Endothelial cell of umbilical vein (primary cell): ENCODE measurements around the gene TTLL9. TPM values are rescaled to one million over a fixed set of nuclear protein-coding genes. Genes with fewer than 3 reads are reported as not detected.

Experiments
- BruUV-seq: library from RNA; stranded (reverse); fragments of 400-500 nt; replicated peaks from 2 replicates; lab custom pipeline; 2021; lab: Mats Ljungman, UMichigan
- CTCF ChIA-PET: fragments of 300-600, 350-600 bp; sonication (Branson Sonifier 250); formaldehyde crosslinking; loops from one replicate; lab custom pipeline; 2021; ENCODE audit warnings: antibody characterized with exemption, inconsistent platforms; lab: Charles Lee
- POLR2A ChIA-PET: fragments of 300-600, 350-600 bp; sonication (Branson Sonifier 250); formaldehyde crosslinking; loops from one replicate; lab custom pipeline; 2021; ENCODE audit warnings: antibody characterized with exemption, inconsistent platforms; lab: Charles Lee
- DNase-seq: peaks from one replicate; pipeline ENCODE4 v3.0.0-alpha.2; 2011; ENCODE audit warnings: low read depth, low spot score
- FAIRE-seq: peaks from 2 replicates; lab custom pipeline; 2011; peaks lifted over from hg19 to GRCh38; lab: Jason Lieb, UNC
- H2AFZ ChIP-seq: 2 replicates; pipeline ENCODE4 v1.6.0; 2012; ENCODE audit warnings: low read depth, low read length, control low read depth, inconsistent platforms
- H3K27ac ChIP-seq: 2 replicates; pipeline ENCODE4 v1.5.1; 2011; ENCODE audit warnings: low read depth, mild to moderate bottlenecking, control low read depth, low read length, moderate library complexity; ENCODE audit not compliant: insufficient read depth
- H3K27me3 ChIP-seq, 2 experiments: 2 replicates each; pipeline versions ENCODE4 v1.6.0 to v1.6.1; 2011; ENCODE audit warnings: low read length in 2 of 2, mixed read lengths in 1 of 2; ENCODE audit not compliant: control insufficient read depth in 2 of 2, insufficient read depth in 2 of 2
- H3K36me3 ChIP-seq, 2 experiments: 2 replicates in 1 of 2; 3 replicates in 1 of 2; pipeline ENCODE4 v1.5.1; 2011; ENCODE audit warnings: low read length in 2 of 2, mild to moderate bottlenecking in 1 of 2, moderate library complexity in 1 of 2; ENCODE audit not compliant: control insufficient read depth in 2 of 2, insufficient read depth in 2 of 2; ENCODE audit errors: extremely low read depth in 1 of 2
- H3K4me1 ChIP-seq: 3 replicates; pipeline ENCODE4 v1.5.1; 2011; ENCODE audit warnings: mild to moderate bottlenecking, low read length; ENCODE audit not compliant: control insufficient read depth, insufficient read depth; ENCODE audit errors: extremely low read depth
- H3K4me2 ChIP-seq: 2 replicates; pipeline ENCODE4 v1.6.1; 2011; ENCODE audit warnings: low read length, control low read depth, mixed read lengths; ENCODE audit not compliant: insufficient read depth
- H3K4me3 ChIP-seq, 3 experiments: fragments of 200-600 bp in 1 of 3; sonication (generic), shearing (Covaris generic) in 1 of 3; replicated peaks in 1 of 3; 2 replicates each; pipeline ENCODE4 v1.5.1; 2011 to 2016; ENCODE audit warnings: control low read depth in 3 of 3, low read length in 3 of 3, mild to moderate bottlenecking in 2 of 3, inconsistent platforms in 1 of 3, low read depth in 1 of 3, moderate library complexity in 1 of 3; ENCODE audit not compliant: insufficient read depth in 1 of 3
- H3K79me2 ChIP-seq: 2 replicates; pipeline ENCODE4 v1.6.0; 2012; ENCODE audit warnings: low read length, inconsistent platforms; ENCODE audit not compliant: control insufficient read depth, insufficient read depth
- H3K9ac ChIP-seq: replicated peaks from 2 replicates; pipeline ENCODE3; 2011; ENCODE audit warnings: low read length, control low read depth; ENCODE audit not compliant: insufficient read depth; ENCODE audit errors: extremely low read depth
- H3K9me1 ChIP-seq: replicated peaks from 3 replicates; pipeline ENCODE4 v1.6.0; 2011; ENCODE audit warnings: mild to moderate bottlenecking, low read length; ENCODE audit not compliant: control insufficient read depth, insufficient read depth; ENCODE audit errors: extremely low read depth
- H3K9me3 ChIP-seq: replicated peaks from 2 replicates; pipeline ENCODE4 v1.5.1; 2012; ENCODE audit warnings: low read length, inconsistent platforms; ENCODE audit not compliant: control insufficient read depth, insufficient read depth
- H4K20me1 ChIP-seq: replicated peaks from 2 replicates; pipeline ENCODE3; 2011; ENCODE audit warnings: mild to moderate bottlenecking, low read length; ENCODE audit not compliant: control insufficient read depth, insufficient read depth; ENCODE audit errors: extremely low read depth
- EZH2 ChIP-seq: IDR thresholded peaks from 2 replicates; pipeline ENCODE4 v1.6.1; 2012; ENCODE audit warnings: borderline replicate concordance, low read depth, mild to moderate bottlenecking, moderate library complexity, low read length, inconsistent platforms; ENCODE audit not compliant: severe bottlenecking
- FOS ChIP-seq: IDR thresholded peaks from 2 replicates; pipeline ENCODE4 v1.6.1; 2011; ENCODE audit warnings: mild to moderate bottlenecking, low read length, moderate library complexity, borderline replicate concordance; ENCODE audit not compliant: insufficient read depth
- GATA2 ChIP-seq: IDR thresholded peaks from 2 replicates; pipeline ENCODE4 v1.7.0; 2011; ENCODE audit warnings: low read depth, mild to moderate bottlenecking, moderate library complexity, mixed read lengths, low read length; ENCODE audit not compliant: insufficient read length, insufficient read depth
- JUN ChIP-seq: IDR thresholded peaks from 2 replicates; pipeline ENCODE4 v1.6.1; 2011; ENCODE audit warnings: borderline replicate concordance, low read depth; ENCODE audit not compliant: insufficient read length, insufficient read depth
- MYC ChIP-seq: IDR thresholded peaks from one replicate; pipeline ENCODE4 v1.6.1; 2011; ENCODE audit warnings: mild to moderate bottlenecking, low read depth, low read length
- POLR2A ChIP-seq: IDR thresholded peaks from 2 replicates; pipeline ENCODE4 v1.6.1; 2012; ENCODE audit warnings: low read depth, mild to moderate bottlenecking, control low read depth, low read length
- POLR2AphosphoS5 ChIP-seq: IDR thresholded peaks from 2 replicates; pipeline ENCODE4 v1.6.1; 2012; ENCODE audit warnings: low read depth, mild to moderate bottlenecking, control low read depth, low read length, moderate library complexity; ENCODE audit not compliant: insufficient read depth
- dilution Hi-C: fragments of 300-500 bp; cut with MboI; formaldehyde crosslinking; loops from one replicate; pipeline ENCODE4 v1.15.0; 2019; ENCODE audit warnings: low sequenced_read_pairs; ENCODE audit not compliant: extremely low pct_ligation_motif_present
- intact Hi-C: fragments of 100-400 bp; cut with micrococcal nuclease; formaldehyde crosslinking; loops from one replicate; pipeline ENCODE4 v1.10.0; 2022
- polyA plus RNA-seq, 4 experiments: library from polyadenylated mRNA; depleted of rRNA in 3 of 4; stranded (reverse) in 3 of 4; unstranded in 1 of 4; fragments of >200 nt; gene quantifications; 2 replicates each; pipeline versions ENCODE4 v1.2.1 to v1.2.3, GENCODE V29; 2011 to 2012; ENCODE audit warnings: missing spikeins in 1 of 4
- small RNA-seq: library from RNA; depleted of rRNA; stranded (forward); fragments of <200 nt; gene quantifications from one replicate; pipeline ENCODE3, GENCODE V24; 2012; ENCODE audit warnings: low replicate concordance, low read depth; ENCODE audit not compliant: insufficient read depth, insufficient read length
- total RNA-seq: library from RNA; stranded (reverse); gene quantifications from 2 replicates; pipeline ENCODE4 v1.2.3, GENCODE V29; 2021
- TF ChIP-seq, protein P1 (sequence below): IDR thresholded peaks from 2 replicates; pipeline ENCODE4 v1.6.1; 2011; ENCODE audit not compliant: insufficient read depth, insufficient read length
- TF ChIP-seq, protein P2 (sequence below), 2 donors: IDR thresholded peaks; 1 replicate in 1 of 2; 2 replicates in 1 of 2; pipeline ENCODE4 v1.5.1; 2011; ENCODE audit warnings: low read length in 2 of 2, mild to moderate bottlenecking in 2 of 2, moderate library complexity in 2 of 2, control low read depth in 1 of 2, inconsistent platforms in 1 of 2, low read depth in 1 of 2; ENCODE audit not compliant: insufficient read depth in 1 of 2; ENCODE audit errors: extremely low read depth in 1 of 2

TTLL9 gene
- total and polyA plus RNA-seq, 2 donors (not counting 3 experiments of a cell fraction or from before 2014, with no cell fraction given): 0.03 TPM; not detected in 1

- DNase-seq (no peak), FAIRE-seq (no peak)
- Histone ChIP-seq H3K27ac (no peak overlapping the region), H3K4me1 (peaks cover 5% of the 10 kb centered on the region), H3K4me2 (no peak overlapping the region), H3K27me3 (peaks cover 23 to 31% of the 10 kb centered on the region in 2 experiments), H3K9me1 (no peaks in the 10 kb centered on the region), H3K9me3 (no peaks in the 10 kb centered on the region), H4K20me1 (no peaks in the 10 kb centered on the region), H3K4me3 (no peak overlapping the region), H3K79me2 (no peaks in the 10 kb centered on the region), H3K36me3 (no peaks in the 10 kb centered on the region), H3K9ac (no peak overlapping the region), H2AFZ (no peak overlapping the region)
- intact Hi-C loops: no loop called here
- no TSS peak for BruUV-seq
- CTCF ChIA-PET: no interaction called here
- POLR2A ChIA-PET: no interaction called here
- TF ChIP-seq, protein P1, sequence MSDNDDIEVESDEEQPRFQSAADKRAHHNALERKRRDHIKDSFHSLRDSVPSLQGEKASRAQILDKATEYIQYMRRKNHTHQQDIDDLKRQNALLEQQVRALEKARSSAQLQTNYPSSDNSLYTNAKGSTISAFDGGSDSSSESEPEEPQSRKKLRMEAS: no peak
- TF ChIP-seq JUN: no peak
- TF ChIP-seq MYC: no peak
- no peak for TF ChIP-seq POLR2A
- TF ChIP-seq, protein P2, sequence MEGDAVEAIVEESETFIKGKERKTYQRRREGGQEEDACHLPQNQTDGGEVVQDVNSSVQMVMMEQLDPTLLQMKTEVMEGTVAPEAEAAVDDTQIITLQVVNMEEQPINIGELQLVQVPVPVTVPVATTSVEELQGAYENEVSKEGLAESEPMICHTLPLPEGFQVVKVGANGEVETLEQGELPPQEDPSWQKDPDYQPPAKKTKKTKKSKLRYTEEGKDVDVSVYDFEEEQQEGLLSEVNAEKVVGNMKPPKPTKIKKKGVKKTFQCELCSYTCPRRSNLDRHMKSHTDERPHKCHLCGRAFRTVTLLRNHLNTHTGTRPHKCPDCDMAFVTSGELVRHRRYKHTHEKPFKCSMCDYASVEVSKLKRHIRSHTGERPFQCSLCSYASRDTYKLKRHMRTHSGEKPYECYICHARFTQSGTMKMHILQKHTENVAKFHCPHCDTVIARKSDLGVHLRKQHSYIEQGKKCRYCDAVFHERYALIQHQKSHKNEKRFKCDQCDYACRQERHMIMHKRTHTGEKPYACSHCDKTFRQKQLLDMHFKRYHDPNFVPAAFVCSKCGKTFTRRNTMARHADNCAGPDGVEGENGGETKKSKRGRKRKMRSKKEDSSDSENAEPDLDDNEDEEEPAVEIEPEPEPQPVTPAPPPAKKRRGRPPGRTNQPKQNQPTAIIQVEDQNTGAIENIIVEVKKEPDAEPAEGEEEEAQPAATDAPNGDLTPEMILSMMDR (IDR thresholded peaks at IDR 0.05; ENCODE audit: extremely low read depth in 1 of 2, insufficient read depth in 1 of 2, low read depth in 1 of 2, low read length in 2 of 2): no peak
- TF ChIP-seq EZH2: no peak
- no peak for TF ChIP-seq POLR2AphosphoS5
- TF ChIP-seq FOS: no peak
- no peak for TF ChIP-seq GATA2
- dilution Hi-C loops: no loop called here
Observed at GRCh38 chr20:31992086-31992485, 121.7 kb downstream of the TTLL9 start.

Small RNA genes within 50 kb of the gene (small RNA-seq; reads per million reads assigned to genes)
- gene RNU1-94P: 15.3 reads per million, percentile 73 among the genes with 10 or more reads in this experiment

Other genes starting within 250 kb of the TTLL9 start
- gene COX4I2, start 232.7 kb upstream of the TTLL9 start, total RNA-seq: not detected in 2 replicates
- not detected in 2 replicates for gene COX4I2, start 232.7 kb upstream of the TTLL9 start, polyA plus RNA-seq
- gene BCL2L1, start 147.8 kb upstream of the TTLL9 start, total RNA-seq: 101 and 105 TPM in 2 replicates
- 78.0 and 81.3 TPM in 2 replicates for gene BCL2L1, start 147.8 kb upstream of the TTLL9 start, polyA plus RNA-seq
- gene TPX2, start 131.3 kb upstream of the TTLL9 start, total RNA-seq: 112 and 114 TPM in 2 replicates
- 18.1 and 24.8 TPM in 2 replicates for gene TPX2, start 131.3 kb upstream of the TTLL9 start, polyA plus RNA-seq
- 2.7 and 3.2 TPM in 2 replicates for gene MYLK2, start 51.3 kb upstream of the TTLL9 start, total RNA-seq
- 2.6 and 3.7 TPM in 2 replicates for gene MYLK2, start 51.3 kb upstream of the TTLL9 start, polyA plus RNA-seq
- gene FOXS1, start 25.0 kb upstream of the TTLL9 start, total RNA-seq: not detected in 2 replicates
- gene FOXS1, start 25.0 kb upstream of the TTLL9 start, polyA plus RNA-seq: 0.81 and 0.84 TPM in 2 replicates
- gene DUSP15, start 107 bp upstream of the TTLL9 start, total RNA-seq: 0.62 TPM in 1 of 2 replicates, not detected in the other
- 0.33 and 0.75 TPM in 2 replicates for gene DUSP15, start 107 bp upstream of the TTLL9 start, polyA plus RNA-seq
- 12.6 and 14.6 TPM in 2 replicates for gene PDRG1, start 81.4 kb downstream of the TTLL9 start, total RNA-seq
- gene PDRG1, start 81.4 kb downstream of the TTLL9 start, polyA plus RNA-seq: 13.1 and 17.0 TPM in 2 replicates
- 0.04 TPM in 1 of 2 replicates, not detected in the other for gene XKR7, start 97.5 kb downstream of the TTLL9 start, total RNA-seq
- not detected in 2 replicates for gene XKR7, start 97.5 kb downstream of the TTLL9 start, polyA plus RNA-seq
- 12.4 and 13.4 TPM in 2 replicates for gene CCM2L, start 139.8 kb downstream of the TTLL9 start, total RNA-seq
- 10.8 and 15.1 TPM in 2 replicates for gene CCM2L, start 139.8 kb downstream of the TTLL9 start, polyA plus RNA-seq
- gene HCK, start 181.6 kb downstream of the TTLL9 start, total RNA-seq: not detected in 2 replicates
- not detected in 2 replicates for gene HCK, start 181.6 kb downstream of the TTLL9 start, polyA plus RNA-seq
- 46.4 and 48.2 TPM in 2 replicates for gene TM9SF4, start 239.1 kb downstream of the TTLL9 start, total RNA-seq
- 61.9 and 67.3 TPM in 2 replicates for gene TM9SF4, start 239.1 kb downstream of the TTLL9 start, polyA plus RNA-seq